Kidney (tissue), 14 donors: ENCODE measurements around the gene B4GALT7. TPM values are rescaled to one million over a fixed set of nuclear protein-coding genes. Genes with fewer than 3 reads are reported as not detected.
"Not testable (repeated sequence)": the region's sequence is repeated elsewhere in the genome, so short reads cannot be mapped to it uniquely, and the experiment has no call there.

Experiments used
- DNase-seq, 5 donors: peaks; one replicate each; pipeline ENCODE4 v3.0.0-alpha.2; 2013 to 2020
- FAIRE-seq: peaks from 2 replicates; lab custom pipeline; 2012; peaks lifted over from hg19 to GRCh38; lab: Jason Lieb, UNC
- H3K27ac ChIP-seq, 2 donors: one replicate each; pipeline ENCODE4 v1.7.0; 2013; ENCODE audit warnings: low read depth in 2 of 2, low read length in 2 of 2, inconsistent platforms in 1 of 2
- H3K27me3 ChIP-seq: one replicate; pipeline ENCODE4 v1.7.1; 2013; ENCODE audit warnings: low read length, inconsistent platforms; ENCODE audit not compliant: control insufficient read depth, insufficient read depth
- H3K36me3 ChIP-seq, 3 donors: one replicate each; pipeline versions ENCODE4 v1.7.0 to v1.7.1; 2013; ENCODE audit warnings: low read length in 3 of 3, control low read depth in 1 of 3, inconsistent platforms in 1 of 3; ENCODE audit not compliant: insufficient read depth in 3 of 3, control insufficient read depth in 2 of 3
- H3K4me1 ChIP-seq, 3 donors: one replicate each; pipeline versions ENCODE4 v1.7.0 to v1.7.1; 2013; ENCODE audit warnings: low read length in 3 of 3, inconsistent platforms in 1 of 3, low read depth in 1 of 3; ENCODE audit not compliant: control insufficient read depth in 2 of 3, insufficient read depth in 2 of 3
- H3K4me3 ChIP-seq, 3 donors: one replicate each; pipeline versions ENCODE4 v1.7.0 to v1.8.1; 2013; ENCODE audit warnings: low read length in 3 of 3, control low read depth in 1 of 3, inconsistent platforms in 1 of 3
- H3K9ac ChIP-seq, 3 donors: one replicate each; pipeline versions ENCODE4 v1.7.0 to v1.7.1; 2013; ENCODE audit warnings: low read length in 3 of 3, control low read depth in 1 of 3, inconsistent platforms in 1 of 3
- H3K9me3 ChIP-seq, 3 donors: one replicate each; pipeline versions ENCODE4 v1.7.0 to v1.7.1; 2013; ENCODE audit warnings: low read length in 3 of 3, control low read depth in 1 of 3, inconsistent platforms in 1 of 3; ENCODE audit not compliant: control insufficient read depth in 2 of 3, insufficient read depth in 1 of 3
- CTCF ChIP-seq: IDR thresholded peaks from 3 replicates; pipeline ENCODE4 v1.5.1; 2012; ENCODE audit warnings: mild to moderate bottlenecking, moderate library complexity, borderline replicate concordance; ENCODE audit not compliant: insufficient read depth; ENCODE audit errors: extremely low read depth
- intact Hi-C: fragments of 100-400 bp; cut with DNase I; formaldehyde crosslinking; loops from one replicate; pipeline ENCODE4 v1.11.1; 2022
- polyA plus RNA-seq: library from polyadenylated mRNA; stranded (reverse); fragments of 350-450 nt; fragmentation: Illumina TruSeq; extraction: RNeasy Lipid Tissue Mini Kit (QIAGEN cat#74804); gene quantifications from one replicate; pipeline ENCODE4 v1.2.3, GENCODE V29; 2014; ENCODE audit warnings: low read depth, low replicate concordance; ENCODE audit not compliant: insufficient read depth
- total RNA-seq: library from RNA; stranded (reverse); fragmentation: NEBNext Ultra II Directional; extraction: Animal tissue kit (Norgen Biotek cat#: 25700); gene quantifications from one replicate; pipeline ENCODE4 v1.2.1, GENCODE V29; 2021
- donor health status: control.
- donor health status: control.
- donor health status: control.
- donor health status: control.
- donor health status: control.
- donor health status: DM: yes; HTN: yes; CAD: no.
- donor health status: Normal renal cell carcinoma (clear cell type).

B4GALT7 gene
- total and polyA plus RNA-seq, 2 donors from 2014 or later = 30.7 to 42.6 TPM

DNA sequence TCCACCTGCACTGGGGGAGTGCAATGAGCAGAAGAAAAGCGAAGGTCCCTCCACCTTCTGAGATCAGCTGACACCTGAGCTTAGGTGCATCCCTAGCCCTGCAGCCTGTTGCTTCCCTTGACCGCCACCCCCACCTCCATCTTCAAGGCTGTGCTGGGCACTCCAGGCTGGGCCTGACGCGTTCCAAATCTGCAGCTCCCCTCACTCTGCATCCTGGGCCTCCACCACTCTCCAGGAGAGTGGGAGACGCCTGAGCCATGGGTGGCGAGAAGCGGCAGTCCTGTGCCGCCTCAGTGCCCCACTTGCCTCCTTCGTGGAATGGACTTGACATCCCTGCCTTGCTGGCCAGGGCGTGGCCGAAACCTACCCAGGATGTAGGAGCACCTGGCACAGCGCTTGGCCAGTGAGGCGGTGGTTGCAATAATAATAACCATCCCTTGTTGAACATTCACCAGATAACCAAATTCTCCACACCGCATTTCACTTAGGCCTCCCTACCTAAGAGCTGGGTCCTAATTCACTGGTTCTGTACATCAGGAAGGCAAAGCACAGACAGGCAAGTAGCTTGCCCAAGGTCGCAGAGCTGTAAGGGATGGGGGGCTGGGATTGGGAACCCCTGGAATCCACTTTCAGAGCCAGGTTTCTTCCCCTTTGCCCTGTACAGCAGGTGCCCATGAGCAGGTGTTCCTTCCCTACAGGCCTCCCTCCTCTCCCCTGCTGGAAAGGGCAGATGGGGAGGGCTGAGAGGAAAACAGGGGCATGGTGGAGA, 11.7 kb downstream of the B4GALT7 start:
- H3K27ac ChIP-seq = no peak overlapping the region
- intact Hi-C loops = no loop called here
- no peak overlapping the region for H3K9ac ChIP-seq
- H3K27me3 ChIP-seq = no peaks in the 10 kb centered on the region
- no peaks in the 10 kb centered on the region for H3K36me3 ChIP-seq
- FAIRE-seq (no peak), DNase-seq (no peak)
- H3K4me3 ChIP-seq = no peak overlapping the region
- peaks cover 0 to 4% (median 4%) of the 10 kb centered on the region in 3 donors for H3K4me1 ChIP-seq
- H3K9me3 ChIP-seq = no peaks in the 10 kb centered on the region
- no peak for TF ChIP-seq CTCF

DNA sequence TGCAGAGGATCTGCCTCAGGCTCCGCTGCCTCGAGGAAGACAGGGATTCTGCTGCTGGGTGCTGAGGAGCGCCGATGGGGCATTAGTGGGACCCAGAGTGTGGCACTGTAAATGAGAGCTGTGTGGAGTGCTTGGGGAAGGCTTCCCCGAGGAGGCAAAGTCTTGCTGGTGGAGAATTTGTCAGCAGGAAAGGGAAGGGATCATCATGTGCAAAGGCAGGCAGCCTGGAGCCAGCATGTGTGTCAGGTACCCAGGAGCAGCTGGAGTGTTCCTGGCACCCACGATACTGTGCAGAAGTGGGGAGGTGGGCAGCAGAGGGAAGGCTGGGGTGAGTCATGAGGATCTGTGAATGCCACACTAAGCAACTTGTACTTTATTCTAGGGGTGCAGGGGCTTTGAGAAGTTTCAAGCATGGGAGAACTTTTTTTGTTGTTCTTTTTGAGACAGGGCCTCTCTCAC, 12.3 kb downstream of the B4GALT7 start:
- Histone ChIP-seq H3K27me3 (no peaks in the 10 kb centered on the region), H3K9ac (no peak overlapping the region), H3K9me3 (no peaks in the 10 kb centered on the region), H3K27ac (no peak overlapping the region), H3K4me1 (peaks cover 0 to 2% (median under 1%) of the 10 kb centered on the region in 3 donors), H3K36me3 (no peaks in the 10 kb centered on the region), H3K4me3 (no peak overlapping the region)
- intact Hi-C loops = no loop called here
- DNase-seq (no peak), FAIRE-seq (no peak)
- TF ChIP-seq CTCF = no peak

GRCh38 chr5:177620560-177620959, 20.6 kb downstream of the B4GALT7 start:
- Histone ChIP-seq H3K4me1 (no peaks in the 10 kb centered on the region), H3K9ac (no peak overlapping the region), H3K4me3 (no peak overlapping the region), H3K27me3 (no peaks in the 10 kb centered on the region), H3K36me3 (peaks cover 6 to 11% (median 7%) of the 10 kb centered on the region in 3 donors), H3K27ac (no peak overlapping the region), H3K9me3 (no peaks in the 10 kb centered on the region)
- no peak for TF ChIP-seq CTCF
- no peak for DNase-seq
- intact Hi-C loops = no loop called here
- FAIRE-seq = no peak

DNA sequence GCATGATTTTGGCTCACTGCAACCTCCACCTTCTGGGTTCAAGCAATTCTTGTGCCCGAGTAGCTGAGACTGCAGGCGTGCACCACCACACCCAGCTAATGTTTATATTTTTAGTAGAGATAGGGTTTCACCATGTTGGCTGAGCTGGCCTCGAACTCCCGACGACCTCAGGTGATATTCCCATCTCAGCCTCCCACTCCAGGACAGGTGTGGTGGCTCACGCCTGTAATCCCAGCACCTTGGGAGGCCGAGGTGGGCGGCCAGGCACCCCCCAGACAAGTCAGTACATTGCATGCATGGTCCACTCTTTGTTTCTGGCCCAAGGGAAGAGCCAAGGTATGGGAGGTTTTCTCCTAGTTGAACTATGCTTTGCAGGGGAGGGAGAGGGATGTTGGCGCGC, 24.2 kb downstream of the B4GALT7 start:
- FAIRE-seq, H3K4me3 ChIP-seq, H3K9ac ChIP-seq, intact Hi-C loops, H3K27me3 ChIP-seq, H3K4me1 ChIP-seq, DNase-seq, H3K9me3 ChIP-seq, H3K36me3 ChIP-seq, H3K27ac ChIP-seq: not testable (repeated sequence)

GRCh38 chr5:177630186-177630585, 30.3 kb downstream of the B4GALT7 start:
- H3K4me1 ChIP-seq, DNase-seq, FAIRE-seq, H3K9ac ChIP-seq, H3K9me3 ChIP-seq, H3K27me3 ChIP-seq, intact Hi-C loops, H3K27ac ChIP-seq, H3K36me3 ChIP-seq, H3K4me3 ChIP-seq: not testable (repeated sequence)

GRCh38 chr5:177634912-177635311, 35.0 kb downstream of the B4GALT7 start:
- DNase-seq, H3K9ac ChIP-seq, H3K9me3 ChIP-seq, H3K4me1 ChIP-seq, H3K27ac ChIP-seq, intact Hi-C loops, H3K4me3 ChIP-seq, H3K36me3 ChIP-seq, H3K27me3 ChIP-seq, FAIRE-seq: not testable (repeated sequence)
